Thoracic aorta (tissue), 2 donors: ENCODE measurements around the gene HMCES. TPM values are rescaled to one million over a fixed set of nuclear protein-coding genes. Genes with fewer than 3 reads are reported as not detected.

Experiments used
- ATAC-seq: fragments of 150-250 bp; one replicate; pipeline ENCODE4 v1.8.0; 2017; ENCODE audit warnings: low read depth; ENCODE audit not compliant: insufficient number of reproducible peaks, low FRiP score
- DNase-seq: peaks from one replicate; pipeline ENCODE4 v3.0.0-alpha.2; 2020; ENCODE audit warnings: low spot score
- H3K27ac ChIP-seq, 2 donors: fragments of 200-600 bp; sonication (generic); 1 replicate in 1 of 2; 2 replicates in 1 of 2; pipeline ENCODE4 v1.5.1; 2016; ENCODE audit warnings: mild to moderate bottlenecking in 2 of 2, moderate library complexity in 2 of 2
- H3K27me3 ChIP-seq: fragments of 200-600 bp; sonication (generic); replicated peaks from 2 replicates; pipeline ENCODE4 v1.6.0; 2016; ENCODE audit warnings: mild to moderate bottlenecking; ENCODE audit not compliant: insufficient read depth
- H3K36me3 ChIP-seq: fragments of 200-600 bp; sonication (generic); one replicate; pipeline ENCODE4 v1.5.1; 2016
- H3K4me1 ChIP-seq, 2 donors: fragments of 200-600 bp; sonication (generic); 1 replicate in 1 of 2; 2 replicates in 1 of 2; pipeline versions ENCODE4 v1.5.1 to v1.6.0; 2016; ENCODE audit warnings: low read depth in 2 of 2, mild to moderate bottlenecking in 1 of 2; ENCODE audit not compliant: control insufficient read depth in 1 of 2
- H3K4me3 ChIP-seq: fragments of 200-600 bp; sonication (generic); 2 replicates; pipeline ENCODE4 v1.5.1; 2016; ENCODE audit warnings: mild to moderate bottlenecking
- H3K9me3 ChIP-seq: fragments of 200-600 bp; sonication (generic); 2 replicates; pipeline ENCODE4 v1.5.1; 2016
- total RNA-seq, 2 donors: library from RNA; depleted of rRNA; stranded (reverse); fragments of >200 nt; gene quantifications; one replicate each; pipeline versions ENCODE4 v1.1.0 to v1.2.3, GENCODE V29; 2016
- TF ChIP-seq, protein P1 (sequence below): fragments of 200-600 bp; sonication (generic); IDR thresholded peaks from one replicate; pipeline ENCODE4 v1.5.1; 2019; ENCODE audit warnings: antibody characterized with exemption

HMCES gene, protein sequence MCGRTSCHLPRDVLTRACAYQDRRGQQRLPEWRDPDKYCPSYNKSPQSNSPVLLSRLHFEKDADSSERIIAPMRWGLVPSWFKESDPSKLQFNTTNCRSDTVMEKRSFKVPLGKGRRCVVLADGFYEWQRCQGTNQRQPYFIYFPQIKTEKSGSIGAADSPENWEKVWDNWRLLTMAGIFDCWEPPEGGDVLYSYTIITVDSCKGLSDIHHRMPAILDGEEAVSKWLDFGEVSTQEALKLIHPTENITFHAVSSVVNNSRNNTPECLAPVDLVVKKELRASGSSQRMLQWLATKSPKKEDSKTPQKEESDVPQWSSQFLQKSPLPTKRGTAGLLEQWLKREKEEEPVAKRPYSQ
- total RNA-seq: 10 to 100 TPM; 12.0 to 23.9 TPM

DNA sequence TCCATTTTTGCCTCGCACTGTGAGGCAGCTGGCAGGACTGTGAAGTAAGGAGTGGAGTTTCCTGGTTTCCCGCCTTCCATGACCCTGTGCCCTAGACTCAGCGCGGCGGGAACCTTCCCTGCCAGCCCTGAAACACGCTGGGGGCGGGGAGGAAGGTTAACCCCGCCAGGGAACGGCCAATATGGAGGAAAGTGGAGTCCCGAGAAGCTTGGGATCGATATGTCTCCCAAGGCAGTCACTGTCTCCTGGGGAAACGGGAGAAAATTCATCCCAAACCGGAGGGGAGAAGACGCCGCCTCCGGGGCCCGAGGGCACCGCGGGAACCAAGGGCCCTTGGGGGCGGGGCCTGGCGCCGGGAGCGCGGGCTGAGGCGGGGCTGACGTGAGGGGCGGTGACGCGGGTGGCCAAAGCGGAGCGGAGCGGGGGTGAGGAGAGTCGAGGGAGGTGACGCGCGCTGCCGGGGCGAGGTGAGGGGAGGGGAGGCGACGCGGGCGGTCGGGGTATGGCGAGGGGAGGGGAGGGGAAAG, at the start of gene HMCES:
Gene HMCES, plus strand, starts transcription at position 432 of the 527 bp plus-strand sequence. CDS start 863 bp downstream, outside the sequence.
- Histone ChIP-seq H3K9me3 (no peaks in the 10 kb centered on the region), H3K4me3 (peak within 1 kb of the TSS; percentile 96), H3K27ac (peak within 1 kb of the TSS; percentile 69 to 85), H3K4me1 (peaks cover 8 to 30% of the 10 kb centered on the region in 2 donors), H3K27me3 (no peaks in the 10 kb centered on the region), H3K36me3 (peaks cover 28% of the 10 kb centered on the region)
- TF ChIP-seq, protein P1, sequence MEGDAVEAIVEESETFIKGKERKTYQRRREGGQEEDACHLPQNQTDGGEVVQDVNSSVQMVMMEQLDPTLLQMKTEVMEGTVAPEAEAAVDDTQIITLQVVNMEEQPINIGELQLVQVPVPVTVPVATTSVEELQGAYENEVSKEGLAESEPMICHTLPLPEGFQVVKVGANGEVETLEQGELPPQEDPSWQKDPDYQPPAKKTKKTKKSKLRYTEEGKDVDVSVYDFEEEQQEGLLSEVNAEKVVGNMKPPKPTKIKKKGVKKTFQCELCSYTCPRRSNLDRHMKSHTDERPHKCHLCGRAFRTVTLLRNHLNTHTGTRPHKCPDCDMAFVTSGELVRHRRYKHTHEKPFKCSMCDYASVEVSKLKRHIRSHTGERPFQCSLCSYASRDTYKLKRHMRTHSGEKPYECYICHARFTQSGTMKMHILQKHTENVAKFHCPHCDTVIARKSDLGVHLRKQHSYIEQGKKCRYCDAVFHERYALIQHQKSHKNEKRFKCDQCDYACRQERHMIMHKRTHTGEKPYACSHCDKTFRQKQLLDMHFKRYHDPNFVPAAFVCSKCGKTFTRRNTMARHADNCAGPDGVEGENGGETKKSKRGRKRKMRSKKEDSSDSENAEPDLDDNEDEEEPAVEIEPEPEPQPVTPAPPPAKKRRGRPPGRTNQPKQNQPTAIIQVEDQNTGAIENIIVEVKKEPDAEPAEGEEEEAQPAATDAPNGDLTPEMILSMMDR: no peak
- DNase-seq: peak; percentile 76
- peak; percentile 95 for ATAC-seq

DNA sequence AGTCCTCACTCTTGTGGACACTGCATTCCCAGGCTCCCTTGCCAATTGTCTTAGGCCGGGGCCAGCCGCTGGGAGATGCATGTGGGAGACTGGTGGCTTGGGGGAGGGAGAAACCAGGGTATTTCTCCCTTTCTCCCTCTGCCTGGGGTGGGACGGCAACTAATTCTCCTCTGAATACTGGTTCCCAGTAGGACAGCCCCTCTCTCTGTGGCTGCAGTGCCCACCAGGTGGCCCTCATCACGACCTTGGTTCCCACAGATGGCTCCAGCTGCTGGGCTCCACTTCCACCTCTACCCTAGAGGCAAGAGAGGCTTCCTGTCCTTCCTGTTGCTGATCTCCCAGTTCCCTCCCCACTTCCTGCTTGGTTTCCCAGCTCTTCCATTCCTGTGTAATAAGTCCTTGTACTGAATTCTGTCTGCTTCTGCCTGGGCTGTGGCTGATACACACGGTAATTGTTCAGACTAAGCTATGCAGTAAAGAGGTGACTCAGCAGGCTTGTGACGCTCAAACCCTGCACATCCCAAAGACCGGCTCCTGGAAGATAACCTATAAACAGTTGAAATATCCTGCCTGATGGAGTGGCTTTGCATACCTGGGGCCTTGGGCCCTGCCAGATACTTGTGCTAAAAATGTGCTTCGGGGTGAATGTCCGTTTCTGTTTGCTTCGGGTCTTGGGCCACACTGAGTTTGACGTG, 49.6 kb upstream of the HMCES start:
- ATAC-seq: no peak
- Histone ChIP-seq H3K4me3 (no peak overlapping the region), H3K36me3 (no peaks in the 10 kb centered on the region), H3K27ac (no peak overlapping the region), H3K4me1 (peaks cover 16 to 32% of the 10 kb centered on the region in 2 donors), H3K9me3 (no peaks in the 10 kb centered on the region), H3K27me3 (no peaks in the 10 kb centered on the region)
- TF ChIP-seq, protein P1: no peak
- DNase-seq: no peak

DNA sequence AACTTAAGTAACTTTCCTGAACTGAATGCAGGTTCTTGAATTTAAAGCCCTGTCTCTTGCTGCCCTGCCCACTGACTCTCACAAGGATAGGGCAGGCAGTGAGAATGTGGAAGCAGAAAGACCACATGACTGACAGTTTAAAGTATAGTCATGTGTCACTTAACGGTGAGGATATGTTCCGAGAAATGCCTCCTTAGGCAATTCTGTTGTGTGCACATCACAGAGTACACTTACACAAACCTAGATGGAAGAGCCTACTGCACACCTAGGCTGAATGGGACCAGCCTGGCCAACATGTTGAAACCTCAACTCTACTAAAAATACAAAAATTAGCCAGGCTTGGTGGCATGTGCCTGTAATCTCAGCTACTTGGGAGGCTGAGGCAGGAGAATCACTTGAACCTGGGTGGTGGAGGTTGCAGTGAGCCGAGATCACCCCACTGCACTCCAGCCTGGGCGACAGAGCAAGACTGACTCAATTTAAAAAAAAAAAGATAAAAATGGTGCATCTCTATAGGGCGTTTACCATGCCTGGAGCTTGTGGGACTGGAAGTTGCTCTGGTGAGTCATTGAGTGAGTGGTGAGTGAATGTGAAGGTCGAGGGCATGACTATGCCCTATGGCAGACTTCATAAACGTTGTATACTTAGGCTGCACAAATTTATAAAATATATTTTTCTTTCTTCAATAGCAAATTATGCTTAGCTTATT, 48.2 kb upstream of the HMCES start:
- DNase-seq: no peak
- ATAC-seq: no peak

DNA sequence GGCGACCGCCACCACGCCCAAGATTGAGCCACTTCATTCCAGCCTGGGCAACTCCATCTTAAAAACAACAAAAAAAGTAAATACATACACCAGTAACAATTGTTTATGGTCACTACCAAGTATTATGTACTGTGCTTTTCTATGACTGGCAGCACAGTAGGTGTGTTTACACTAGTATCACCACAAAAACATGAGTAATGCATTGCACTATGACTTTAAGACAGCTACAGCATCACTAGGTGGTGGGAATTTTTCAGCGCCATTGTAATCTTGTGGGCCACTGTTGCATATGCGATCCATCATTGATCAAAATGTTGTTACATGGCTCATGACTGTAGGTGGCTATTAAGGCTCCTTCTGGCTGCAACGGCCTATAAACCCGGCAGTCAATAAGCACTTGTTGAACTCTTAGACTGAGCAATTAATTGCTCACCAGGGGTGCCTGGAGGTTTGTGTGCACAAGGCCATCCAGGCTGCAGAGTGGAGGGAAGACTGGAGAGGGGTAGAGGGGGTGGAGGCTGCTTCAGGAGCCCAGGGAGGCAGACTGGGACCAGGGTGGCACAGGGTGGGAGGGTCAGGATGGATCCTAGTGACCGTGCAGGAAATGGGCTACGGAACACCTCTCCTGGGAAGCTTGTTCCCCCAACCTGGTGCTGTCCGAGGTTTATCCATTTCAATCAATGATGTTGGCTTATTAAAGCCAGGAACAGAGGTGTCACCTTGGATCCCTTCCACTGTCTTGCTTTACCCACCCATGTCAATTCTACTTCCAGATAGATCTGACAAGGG, 47.1 kb upstream of the HMCES start:
- ATAC-seq (no peak), DNase-seq (no peak)
- Histone ChIP-seq H3K27me3 (no peaks in the 10 kb centered on the region), H3K27ac (no peak overlapping the region), H3K36me3 (no peaks in the 10 kb centered on the region), H3K9me3 (no peaks in the 10 kb centered on the region), H3K4me3 (no peak overlapping the region), H3K4me1 (peaks cover 1 to 10% of the 10 kb centered on the region in 2 donors)
- TF ChIP-seq, protein P1: no peak

More for the DNA sequence above, 48.2 kb upstream of the HMCES start:
- Histone ChIP-seq H3K27ac (peak overlapping the region in 1 of 2 donors; percentile 47), H3K4me3 (no peak overlapping the region), H3K9me3 (no peaks in the 10 kb centered on the region), H3K27me3 (no peaks in the 10 kb centered on the region), H3K36me3 (no peaks in the 10 kb centered on the region), H3K4me1 (peaks cover 7 to 20% of the 10 kb centered on the region in 2 donors)
- TF ChIP-seq, protein P1: no peak
